HUDEP-2 (cell line): ENCODE data around the gene DHRS12.

Experiments used
- DNase-seq, 76 experiments: peaks; one replicate each; lab custom pipeline; 2025; ENCODE audit not compliant: unreplicated experiment in 76 of 76; lab: John Stamatoyannopoulos, UW

Gene DHRS12

GRCh38 chr13:51733374-51734298 is 70.3 kb downstream of the DHRS12 start:
- peak in 1 of 76 experiments; percentile 3 for DNase-seq

- DNase-seq, result no peak
Observed at GRCh38 chr13:51731759-51732158, 72.2 kb downstream of the DHRS12 start.

- no peak for DNase-seq
Observed at GRCh38 chr13:51730927-51731326, 73.0 kb downstream of the DHRS12 start.

- no peak for DNase-seq
Observed at GRCh38 chr13:51729866-51730553, 74.0 kb downstream of the DHRS12 start.

GRCh38 chr13:51728972-51729371 is 75.0 kb downstream of the DHRS12 start:
- no peak for DNase-seq

GRCh38 chr13:51728275-51728673 is 75.7 kb downstream of the DHRS12 start:
- DNase-seq, result no peak

- no peak for DNase-seq
Observed at GRCh38 chr13:51727634-51728274, 76.2 kb downstream of the DHRS12 start.

- DNase-seq, result no peak
Observed at GRCh38 chr13:51726446-51727193, 77.3 kb downstream of the DHRS12 start.

- DNase-seq, result no peak
Observed at GRCh38 chr13:51724721-51725120, 79.2 kb downstream of the DHRS12 start.

- DNase-seq, result no peak
Observed at GRCh38 chr13:51723529-51723928, 80.4 kb downstream of the DHRS12 start.

GRCh38 chr13:51721496-51721895 is 82.5 kb downstream of the DHRS12 start:
- DNase-seq, result no peak

GRCh38 chr13:51719394-51719793 is 84.6 kb downstream of the DHRS12 start:
- no peak for DNase-seq
